Liver (tissue), 3 donors: ENCODE results near the gene CCDC69.

ENCODE experiments used
- CTCF ChIP-seq: fragments of 150-350 bp; IDR thresholded peaks from 2 replicates; pipeline ENCODE4 v1.5.1; 2017; ENCODE audit warnings: improper control_type of control experiment, low read depth, low read length; ENCODE audit not compliant: missing input control
- GABPA ChIP-seq, 2 donors: IDR thresholded peaks in 1 of 2; conservative IDR thresholded peaks in 1 of 2; 2 replicates each; pipeline ENCODE4 v1.6.1; 2016; ENCODE audit warnings: antibody characterized with exemption in 2 of 2, mild to moderate bottlenecking in 1 of 2, moderate library complexity in 1 of 2
- HNF4A ChIP-seq, 2 donors: conservative IDR thresholded peaks; 2 replicates each; pipeline ENCODE4 v1.6.1; 2016; ENCODE audit warnings: antibody characterized with exemption in 2 of 2, mild to moderate bottlenecking in 2 of 2
- JUND ChIP-seq, 2 donors: IDR thresholded peaks; 2 replicates each; pipeline ENCODE4 v1.6.1; 2016; ENCODE audit warnings: antibody characterized with exemption in 2 of 2
- TAF1 ChIP-seq: conservative IDR thresholded peaks from 2 replicates; pipeline ENCODE4 v1.6.1; 2016; ENCODE audit warnings: antibody characterized with exemption, mild to moderate bottlenecking
- TF ChIP-seq, protein P1 (sequence below): IDR thresholded peaks from 2 replicates; pipeline ENCODE4 v1.6.1; 2016; ENCODE audit warnings: antibody characterized with exemption, mild to moderate bottlenecking
- TF ChIP-seq, protein P2 (sequence below): IDR thresholded peaks from 2 replicates; pipeline ENCODE4 v1.6.1; 2016; ENCODE audit warnings: antibody characterized with exemption
- donor health status: healthy.
- donor health status: healthy.

DNA sequence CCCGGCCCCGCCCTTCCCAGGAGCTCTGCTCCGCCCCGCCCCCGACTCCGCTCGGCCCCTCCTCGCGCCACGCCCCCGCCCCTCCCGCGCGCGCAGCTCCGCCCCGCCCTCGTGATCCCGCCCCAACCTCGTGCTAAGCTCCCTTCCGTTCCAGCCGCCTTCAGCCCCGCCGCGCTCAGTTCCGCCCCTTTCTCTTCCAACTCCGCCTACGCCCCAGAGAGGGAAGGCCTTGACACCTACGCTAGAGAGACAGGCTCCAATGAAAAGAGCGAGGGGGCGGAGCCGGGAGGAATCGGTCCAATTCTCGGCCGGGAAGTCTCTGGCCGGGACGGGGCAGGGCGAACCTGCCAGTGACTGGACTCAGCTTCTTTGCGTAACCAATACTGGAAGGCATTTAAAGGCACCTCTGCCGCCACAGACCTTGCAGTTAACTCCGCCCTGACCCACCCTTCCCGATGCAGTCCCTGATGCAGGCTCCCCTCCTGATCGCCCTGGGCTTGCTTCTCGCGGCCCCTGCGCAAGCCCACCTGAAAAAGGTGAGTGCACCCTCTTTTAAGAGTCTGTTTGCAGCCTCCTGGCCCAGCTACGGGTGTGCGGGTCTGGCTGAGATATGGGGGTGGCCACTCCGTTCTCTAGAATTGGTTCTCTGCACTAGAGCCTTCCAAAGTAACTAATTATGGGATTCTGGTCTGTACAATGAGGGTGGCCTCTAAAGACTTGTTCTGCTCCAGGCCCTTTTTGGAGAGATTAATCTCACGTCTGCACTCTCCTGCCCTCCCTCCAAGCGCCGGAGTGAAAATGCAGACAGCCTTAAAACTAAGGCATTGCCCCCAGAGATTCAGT, 29.1 kb upstream of the CCDC69 start, which contains the start of gene GM2A:
- TF ChIP-seq CTCF (no peak), HNF4A (conservative IDR thresholded peaks at IDR 0.05) (peak; percentile 67 to 70), GABPA (IDR thresholded peaks at IDR 0.05 in 1 of 2, conservative IDR thresholded peaks at IDR 0.05 in 1 of 2) (peak; percentile 49 to 84), TAF1 (no peak), JUND (IDR thresholded peaks at IDR 0.05) (peak; percentile 17 to 80)
- TF ChIP-seq, protein P1, sequence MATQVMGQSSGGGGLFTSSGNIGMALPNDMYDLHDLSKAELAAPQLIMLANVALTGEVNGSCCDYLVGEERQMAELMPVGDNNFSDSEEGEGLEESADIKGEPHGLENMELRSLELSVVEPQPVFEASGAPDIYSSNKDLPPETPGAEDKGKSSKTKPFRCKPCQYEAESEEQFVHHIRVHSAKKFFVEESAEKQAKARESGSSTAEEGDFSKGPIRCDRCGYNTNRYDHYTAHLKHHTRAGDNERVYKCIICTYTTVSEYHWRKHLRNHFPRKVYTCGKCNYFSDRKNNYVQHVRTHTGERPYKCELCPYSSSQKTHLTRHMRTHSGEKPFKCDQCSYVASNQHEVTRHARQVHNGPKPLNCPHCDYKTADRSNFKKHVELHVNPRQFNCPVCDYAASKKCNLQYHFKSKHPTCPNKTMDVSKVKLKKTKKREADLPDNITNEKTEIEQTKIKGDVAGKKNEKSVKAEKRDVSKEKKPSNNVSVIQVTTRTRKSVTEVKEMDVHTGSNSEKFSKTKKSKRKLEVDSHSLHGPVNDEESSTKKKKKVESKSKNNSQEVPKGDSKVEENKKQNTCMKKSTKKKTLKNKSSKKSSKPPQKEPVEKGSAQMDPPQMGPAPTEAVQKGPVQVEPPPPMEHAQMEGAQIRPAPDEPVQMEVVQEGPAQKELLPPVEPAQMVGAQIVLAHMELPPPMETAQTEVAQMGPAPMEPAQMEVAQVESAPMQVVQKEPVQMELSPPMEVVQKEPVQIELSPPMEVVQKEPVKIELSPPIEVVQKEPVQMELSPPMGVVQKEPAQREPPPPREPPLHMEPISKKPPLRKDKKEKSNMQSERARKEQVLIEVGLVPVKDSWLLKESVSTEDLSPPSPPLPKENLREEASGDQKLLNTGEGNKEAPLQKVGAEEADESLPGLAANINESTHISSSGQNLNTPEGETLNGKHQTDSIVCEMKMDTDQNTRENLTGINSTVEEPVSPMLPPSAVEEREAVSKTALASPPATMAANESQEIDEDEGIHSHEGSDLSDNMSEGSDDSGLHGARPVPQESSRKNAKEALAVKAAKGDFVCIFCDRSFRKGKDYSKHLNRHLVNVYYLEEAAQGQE: peak; percentile 87
- TF ChIP-seq, protein P2, sequence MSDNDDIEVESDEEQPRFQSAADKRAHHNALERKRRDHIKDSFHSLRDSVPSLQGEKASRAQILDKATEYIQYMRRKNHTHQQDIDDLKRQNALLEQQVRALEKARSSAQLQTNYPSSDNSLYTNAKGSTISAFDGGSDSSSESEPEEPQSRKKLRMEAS: peak; percentile 89
